Measurements from ENCODE around the gene BAIAP2L2. TPM values are rescaled to one million over a fixed set of nuclear protein-coding genes. Genes with fewer than 3 reads are reported as not detected.

Gene BAIAP2L2
- total RNA-seq, 1 donor, result 3.0 TPM

GRCh38 chr22:38070250-38070921 lies 40.1 kb downstream of the BAIAP2L2 start:
- no peak overlapping the region for H3K4me3 ChIP-seq (ENCODE audit: low read depth, low read length)
- no peak for DNase-seq (ENCODE audit: low read depth)
- TF ChIP-seq CTCF (IDR thresholded peaks at IDR 0.05; ENCODE audit: insufficient read depth, low read depth, low read length), result no peak

- no peak overlapping the region for H3K4me3 ChIP-seq (ENCODE audit: low read depth, low read length)
- DNase-seq (ENCODE audit: low read depth), result peak; percentile 49
- peak; percentile 59 for TF ChIP-seq CTCF (IDR thresholded peaks at IDR 0.05; ENCODE audit: insufficient read depth, low read depth, low read length)
Measured at GRCh38 chr22:38069372-38070249, 40.9 kb downstream of the BAIAP2L2 start.

DNA sequence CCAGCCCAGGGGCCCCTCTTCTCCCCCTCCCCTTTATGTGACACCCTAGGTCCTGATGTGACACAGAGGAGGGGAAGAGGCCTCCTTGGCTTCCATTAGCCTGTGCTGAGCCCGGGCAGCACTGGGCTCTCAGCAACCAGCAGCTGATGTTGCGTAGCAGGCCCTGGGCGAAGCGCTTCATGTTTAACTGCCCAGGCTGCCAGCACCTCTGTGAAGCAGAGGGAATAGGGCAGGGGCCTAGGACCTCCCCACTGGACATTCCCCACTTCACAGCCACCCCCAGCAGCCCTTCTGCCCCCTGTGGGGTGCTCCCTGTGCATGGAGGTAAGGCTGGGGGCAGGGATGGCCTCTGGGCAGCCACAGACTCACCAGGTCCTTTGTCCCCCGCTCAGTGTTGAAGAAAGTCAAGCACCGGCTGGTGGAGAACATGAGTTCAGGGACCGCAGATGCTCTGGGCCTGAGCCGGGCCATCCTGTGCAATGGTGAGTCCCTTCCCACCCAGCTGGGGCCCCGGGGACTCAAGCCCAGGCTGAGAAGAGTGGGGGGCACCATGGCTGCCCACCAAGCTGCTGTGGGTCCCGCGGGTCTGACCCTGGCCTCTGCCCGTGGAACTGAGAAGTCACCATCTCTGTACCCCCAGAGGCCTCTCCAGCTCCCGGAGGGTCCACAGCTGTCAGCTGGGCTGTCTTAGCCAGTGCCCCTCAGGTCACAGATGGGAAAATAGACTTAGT lies 41.7 kb downstream of the BAIAP2L2 start:
- no peak overlapping the region for H3K4me3 ChIP-seq (ENCODE audit: low read depth, low read length)
- no peak for TF ChIP-seq CTCF (IDR thresholded peaks at IDR 0.05; ENCODE audit: insufficient read depth, low read depth, low read length)
- no peak for DNase-seq (ENCODE audit: low read depth)

- TF ChIP-seq CTCF (IDR thresholded peaks at IDR 0.05; ENCODE audit: insufficient read depth, low read depth, low read length), result no peak
- no peak overlapping the region for H3K4me3 ChIP-seq (ENCODE audit: low read depth, low read length)
- no peak for DNase-seq (ENCODE audit: low read depth)
Measured at GRCh38 chr22:38067761-38068360, 42.6 kb downstream of the BAIAP2L2 start.

DNA sequence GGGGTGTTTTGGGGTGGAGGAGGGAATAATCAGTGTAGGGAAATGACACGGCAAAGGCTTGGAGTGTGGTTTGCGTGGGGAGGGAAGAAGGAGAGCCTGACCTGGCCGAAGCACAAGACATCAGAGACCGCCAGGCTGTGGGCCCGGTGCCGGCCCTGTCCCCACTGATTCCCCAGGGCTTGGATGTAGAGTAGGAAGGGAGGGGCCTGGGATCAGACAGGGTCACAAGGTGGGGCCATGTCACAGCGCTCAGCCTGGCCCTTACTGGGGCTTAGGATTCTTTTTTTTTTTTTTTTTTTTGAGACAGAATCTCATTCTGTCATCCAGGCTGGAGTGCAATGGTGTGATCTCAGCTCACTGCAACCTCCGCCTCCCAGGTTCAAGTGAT lies 43.5 kb downstream of the BAIAP2L2 start:
- DNase-seq (ENCODE audit: low read depth), result no peak
- no peak overlapping the region for H3K4me3 ChIP-seq (ENCODE audit: low read depth, low read length)
- no peak for TF ChIP-seq CTCF (IDR thresholded peaks at IDR 0.05; ENCODE audit: insufficient read depth, low read depth, low read length)

DNA sequence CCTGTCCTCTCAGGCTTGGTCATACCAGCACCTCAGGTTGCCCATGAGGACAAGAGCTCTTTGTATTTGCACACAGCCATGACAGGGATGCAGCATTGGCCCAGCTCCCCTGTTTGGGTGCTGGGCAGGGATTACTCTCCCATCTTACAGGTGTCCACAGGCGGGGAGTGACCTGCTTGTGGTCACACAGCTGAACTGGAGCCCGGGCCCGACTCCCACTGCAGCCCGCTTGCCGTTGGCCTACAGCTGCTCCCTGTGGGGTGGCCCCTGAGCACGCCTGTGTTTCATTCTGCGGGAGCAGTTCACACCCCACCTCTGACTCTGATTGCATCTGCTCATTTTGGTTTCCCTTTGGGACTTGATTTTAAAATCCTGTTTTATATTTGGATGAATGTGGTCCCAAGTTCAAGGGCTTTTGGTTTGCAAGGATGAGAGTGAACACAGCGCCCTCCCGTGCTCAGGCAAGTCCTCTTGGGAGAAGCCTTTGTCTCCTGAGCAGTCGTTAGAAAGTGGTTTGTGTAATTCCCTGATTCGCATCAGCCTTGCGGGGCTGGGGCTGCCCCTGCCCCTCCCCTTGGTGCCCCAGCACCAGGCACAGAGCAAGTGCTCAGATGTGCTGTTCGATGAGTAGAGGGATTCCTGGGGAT lies 44.0 kb downstream of the BAIAP2L2 start:
- TF ChIP-seq CTCF (IDR thresholded peaks at IDR 0.05; ENCODE audit: insufficient read depth, low read depth, low read length), result no peak
- no peak for DNase-seq (ENCODE audit: low read depth)

More for the DNA sequence above, 44.0 kb downstream of the BAIAP2L2 start:
- no peak overlapping the region for H3K4me3 ChIP-seq (ENCODE audit: low read depth, low read length)

All from fibroblast of villous mesenchyme (primary cell).